GM18951 (cell line): Measurements from ENCODE around the gene PRICKLE4.

Experiments
- POLR2A ChIP-seq: IDR thresholded peaks from 4 replicates; pipeline ENCODE4 v1.6.1; 2011; ENCODE audit warnings: mild to moderate bottlenecking; ENCODE audit not compliant: insufficient read length, insufficient read depth; ENCODE audit errors: extremely low read depth
- in situ Hi-C: fragments of 300-500 bp; cut with MboI; formaldehyde crosslinking; loops from one replicate; pipeline ENCODE4 v1.12.0; 2022; ENCODE audit warnings: low sequenced_read_pairs, mixed read lengths, inconsistent platforms; ENCODE audit not compliant: unreplicated experiment

Gene PRICKLE4

GRCh38 chr6:41826343-41827022 lies 45.9 kb downstream of the PRICKLE4 start:
- in situ Hi-C loops, result no loop called here
- no peak for TF ChIP-seq POLR2A

GRCh38 chr6:41832263-41832662 lies 51.7 kb downstream of the PRICKLE4 start:
- in situ Hi-C loops, result no loop called here
- TF ChIP-seq POLR2A, result no peak

GRCh38 chr6:41836022-41836659 lies 55.6 kb downstream of the PRICKLE4 start:
- in situ Hi-C loops, result no loop called here
- no peak for TF ChIP-seq POLR2A

GRCh38 chr6:41836660-41837052 lies 56.1 kb downstream of the PRICKLE4 start:
- in situ Hi-C loops, result no loop called here
- TF ChIP-seq POLR2A, result no peak
